Retinal pigment epithelial cell (primary cell): ENCODE data around the gene CLP1.

Experiments used
- DNase-seq: peaks from one replicate; pipeline ENCODE4 v3.0.0-alpha.2; 2010; ENCODE audit warnings: low read depth
- H3K4me3 ChIP-seq: 2 replicates; pipeline ENCODE4 v1.5.1; 2011; ENCODE audit warnings: mild to moderate bottlenecking, low read length, control low read depth, moderate library complexity
- TF ChIP-seq, protein P1 (sequence below): conservative IDR thresholded peaks from 2 replicates; pipeline ENCODE4 v1.5.1; 2011; ENCODE audit warnings: low read depth, low read length, control low read depth, inconsistent platforms

Gene CLP1

DNA sequence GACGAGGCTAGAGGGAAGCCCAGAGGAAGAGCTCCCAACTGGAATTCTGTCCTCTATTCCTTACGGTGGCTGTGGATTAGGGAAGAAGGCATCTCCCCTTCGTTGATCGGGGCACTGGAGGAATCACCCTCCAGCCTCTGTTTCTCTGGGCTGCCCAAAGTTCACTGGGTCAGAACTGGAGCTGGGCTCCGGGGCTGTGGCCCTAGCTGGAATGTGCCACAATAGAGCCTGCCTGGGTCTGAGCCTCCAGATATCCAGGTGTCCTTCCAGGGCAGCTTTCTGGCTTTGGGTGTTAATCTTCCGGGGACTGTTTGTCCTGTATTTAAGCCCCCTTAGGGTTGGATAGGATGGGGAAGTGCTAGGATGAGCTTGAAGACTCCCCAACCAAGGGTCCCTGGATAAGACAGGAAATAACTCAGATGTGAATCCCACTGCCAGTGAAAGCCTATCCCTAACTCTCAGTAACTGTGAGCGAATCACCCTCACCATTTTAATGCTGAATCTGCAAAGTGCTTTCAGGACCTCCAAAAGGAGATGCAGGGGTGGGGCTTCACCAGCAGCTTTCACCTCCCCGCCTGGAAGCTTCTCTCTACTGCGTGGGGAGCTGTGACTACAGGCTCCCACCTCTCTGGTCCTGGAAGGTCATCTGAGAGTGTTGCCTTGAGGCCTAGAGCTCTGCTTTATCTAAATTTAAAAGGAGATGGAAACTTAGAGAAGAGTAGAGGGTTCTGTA lies 17.3 kb upstream of the CLP1 start:
- TF ChIP-seq, protein P1, sequence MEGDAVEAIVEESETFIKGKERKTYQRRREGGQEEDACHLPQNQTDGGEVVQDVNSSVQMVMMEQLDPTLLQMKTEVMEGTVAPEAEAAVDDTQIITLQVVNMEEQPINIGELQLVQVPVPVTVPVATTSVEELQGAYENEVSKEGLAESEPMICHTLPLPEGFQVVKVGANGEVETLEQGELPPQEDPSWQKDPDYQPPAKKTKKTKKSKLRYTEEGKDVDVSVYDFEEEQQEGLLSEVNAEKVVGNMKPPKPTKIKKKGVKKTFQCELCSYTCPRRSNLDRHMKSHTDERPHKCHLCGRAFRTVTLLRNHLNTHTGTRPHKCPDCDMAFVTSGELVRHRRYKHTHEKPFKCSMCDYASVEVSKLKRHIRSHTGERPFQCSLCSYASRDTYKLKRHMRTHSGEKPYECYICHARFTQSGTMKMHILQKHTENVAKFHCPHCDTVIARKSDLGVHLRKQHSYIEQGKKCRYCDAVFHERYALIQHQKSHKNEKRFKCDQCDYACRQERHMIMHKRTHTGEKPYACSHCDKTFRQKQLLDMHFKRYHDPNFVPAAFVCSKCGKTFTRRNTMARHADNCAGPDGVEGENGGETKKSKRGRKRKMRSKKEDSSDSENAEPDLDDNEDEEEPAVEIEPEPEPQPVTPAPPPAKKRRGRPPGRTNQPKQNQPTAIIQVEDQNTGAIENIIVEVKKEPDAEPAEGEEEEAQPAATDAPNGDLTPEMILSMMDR = no peak
- no peak for DNase-seq
- H3K4me3 ChIP-seq = peak overlapping the region; percentile 98

DNA sequence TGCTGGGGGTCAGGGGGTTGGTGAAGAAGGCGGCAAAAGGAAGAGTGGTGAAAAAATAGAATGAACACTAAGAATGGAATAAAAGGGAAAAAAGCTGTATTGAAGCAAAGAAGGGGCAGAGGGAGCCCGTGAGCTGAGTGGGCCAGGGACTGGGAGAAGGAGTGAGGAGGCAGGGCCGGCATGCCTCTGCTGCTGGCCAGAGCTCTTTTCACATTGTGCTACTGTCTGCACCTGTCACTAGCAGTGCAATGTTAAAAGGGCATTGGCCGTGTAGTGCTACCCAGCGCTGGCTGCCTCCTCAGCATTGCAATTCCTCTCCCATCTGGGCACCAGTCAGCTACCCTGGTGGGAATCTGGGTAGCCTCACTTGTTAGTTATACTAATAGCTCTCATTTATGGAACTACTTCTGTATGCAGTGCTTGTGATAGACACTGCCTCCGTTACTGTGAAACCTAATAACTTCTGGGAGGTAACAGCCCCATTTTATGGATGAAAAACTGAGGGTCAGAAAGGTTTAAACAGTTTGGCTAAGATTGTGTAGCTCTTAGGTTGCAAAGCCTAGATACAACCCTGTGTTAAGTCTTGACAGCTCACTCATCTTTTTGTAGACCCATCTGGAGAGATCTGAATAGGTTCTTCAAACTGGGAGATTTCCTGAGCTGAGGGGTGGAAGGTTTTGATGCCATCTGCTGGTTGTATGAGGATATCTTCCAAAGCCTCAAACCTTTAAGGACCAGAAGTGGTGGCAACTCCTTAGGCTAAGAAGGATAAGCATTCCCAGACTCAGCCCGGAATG lies 16.4 kb upstream of the CLP1 start:
- no peak for DNase-seq
- TF ChIP-seq, protein P1 = peak; percentile 65
- H3K4me3 ChIP-seq = no peak overlapping the region

DNA sequence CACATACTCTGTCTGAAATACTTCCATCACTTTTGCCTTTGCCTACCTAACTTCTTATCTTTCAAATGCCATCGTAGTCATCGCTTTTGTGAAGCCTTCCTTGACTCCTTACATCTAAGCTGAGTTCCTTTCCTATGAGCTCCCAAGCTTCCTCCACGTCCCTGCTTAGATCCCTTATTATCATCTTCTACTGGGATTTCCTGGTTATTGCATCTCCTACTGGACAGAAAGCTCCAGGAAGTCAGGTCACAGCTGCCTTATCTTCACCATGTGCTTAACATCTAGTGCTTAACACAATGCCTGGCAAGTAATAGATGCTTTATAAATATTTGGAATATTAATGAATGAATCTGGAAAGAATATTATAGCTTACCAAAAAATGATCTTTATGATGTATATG lies 13.8 kb upstream of the CLP1 start:
- no peak overlapping the region for H3K4me3 ChIP-seq
- no peak for DNase-seq
- TF ChIP-seq, protein P1 = no peak

DNA sequence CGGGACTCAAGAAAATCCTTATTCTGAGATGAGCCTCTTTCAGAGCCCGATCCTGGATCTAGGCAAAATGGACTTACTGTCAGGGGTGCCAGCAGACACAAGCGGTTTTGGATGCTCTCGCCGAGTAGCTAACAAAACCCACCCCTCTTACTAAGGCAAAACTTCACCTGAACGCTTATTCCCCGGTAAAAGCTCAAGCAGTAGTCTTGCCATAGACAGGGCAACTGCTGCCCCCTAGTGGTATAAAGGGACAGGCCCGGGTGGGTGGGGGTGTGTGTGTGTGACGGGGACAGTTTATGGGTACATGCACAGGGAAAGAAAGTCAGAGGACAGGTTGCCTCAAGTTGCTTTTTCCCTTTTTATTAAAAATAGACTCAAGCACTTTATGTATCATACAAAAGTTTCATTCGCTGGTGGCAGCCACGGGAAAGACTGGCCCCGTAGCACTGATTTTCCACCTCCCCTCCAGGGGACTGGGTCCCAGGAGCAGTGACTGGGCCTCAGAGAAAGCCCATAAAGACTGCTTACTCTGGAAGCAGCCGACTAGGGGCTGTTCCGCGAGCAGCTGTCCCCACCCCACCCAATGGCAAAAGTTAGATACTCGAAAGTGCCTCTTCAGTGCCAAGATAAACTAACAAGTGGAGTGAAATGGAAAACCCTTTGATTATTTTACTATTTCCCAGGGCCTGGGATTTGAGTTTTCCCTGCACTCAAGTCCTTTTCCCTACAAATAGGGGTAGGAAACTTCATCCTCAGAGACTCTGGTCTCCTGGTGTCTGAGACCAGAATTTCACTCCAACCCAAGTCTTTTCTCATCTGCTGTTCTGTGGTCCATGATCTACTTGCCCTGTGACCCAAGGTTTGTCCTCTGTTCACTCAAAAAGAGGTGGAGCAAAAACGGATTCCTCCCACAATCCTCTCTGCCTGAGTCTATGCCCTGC lies 12.5 kb upstream of the CLP1 start:
- no peak for DNase-seq
- TF ChIP-seq, protein P1 = peak; percentile 91
- H3K4me3 ChIP-seq = no peak overlapping the region

DNA sequence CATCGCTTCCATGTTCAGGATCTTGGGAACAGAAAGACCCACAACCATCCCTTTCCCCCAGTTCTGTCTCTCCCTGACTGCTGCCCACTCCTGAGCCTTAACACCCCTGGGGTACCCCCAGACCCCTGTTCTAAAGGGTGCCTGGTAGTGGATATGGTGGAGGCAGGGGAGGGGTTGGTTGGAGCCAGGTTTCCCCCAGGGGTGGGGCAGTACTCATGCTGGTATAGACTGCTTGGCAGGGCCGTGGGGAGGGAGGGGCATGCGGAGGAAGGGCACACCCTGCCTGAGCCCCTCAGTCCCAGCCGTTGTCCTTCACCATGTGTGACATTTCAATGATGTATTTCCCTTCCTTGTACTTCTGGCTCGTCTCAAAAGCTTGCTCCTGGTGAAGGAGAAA lies 11.9 kb upstream of the CLP1 start:
- no peak for DNase-seq
- TF ChIP-seq, protein P1 = no peak
- no peak overlapping the region for H3K4me3 ChIP-seq

DNA sequence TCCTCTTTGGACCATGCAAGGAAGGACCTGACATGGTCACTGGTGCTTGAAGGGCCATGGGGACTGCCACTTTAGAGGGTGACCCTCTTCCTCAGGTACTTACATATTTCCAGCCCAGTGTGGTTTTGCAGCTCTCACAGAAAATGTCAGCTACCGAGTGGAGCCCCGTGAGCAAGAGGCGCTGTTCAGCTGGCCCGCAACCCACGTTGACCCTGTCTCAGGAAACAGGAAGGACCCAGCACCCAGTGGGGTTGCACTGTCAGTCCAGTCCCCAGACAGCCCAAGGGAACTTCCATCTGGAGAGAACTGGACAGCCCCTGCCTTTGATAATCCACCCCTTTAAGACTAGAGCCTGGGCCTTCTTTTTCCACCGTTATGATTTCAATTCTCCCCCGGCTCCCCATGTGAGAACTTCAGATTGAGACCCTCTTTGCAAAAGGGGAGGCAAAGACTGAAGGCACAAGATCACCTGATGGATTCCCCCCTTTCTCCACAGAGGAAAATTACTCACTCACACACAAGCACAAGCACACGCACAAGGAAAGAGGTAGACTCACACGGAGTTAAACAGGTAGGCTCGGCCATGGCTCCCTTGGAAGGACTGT lies 11.3 kb upstream of the CLP1 start:
- H3K4me3 ChIP-seq = no peak overlapping the region
- TF ChIP-seq, protein P1 = no peak
- DNase-seq = no peak
